HG02885 (cell line): Measurements from ENCODE around the gene HPCAL4.

Source experiments
- ATAC-seq: cut with Tn5 transposase; IDR thresholded peaks from one replicate; pipeline ENCODE4 v1.9.1; 2021; ENCODE audit warnings: mild to moderate bottlenecking; ENCODE audit not compliant: unreplicated experiment, poor library complexity

Gene HPCAL4

DNA sequence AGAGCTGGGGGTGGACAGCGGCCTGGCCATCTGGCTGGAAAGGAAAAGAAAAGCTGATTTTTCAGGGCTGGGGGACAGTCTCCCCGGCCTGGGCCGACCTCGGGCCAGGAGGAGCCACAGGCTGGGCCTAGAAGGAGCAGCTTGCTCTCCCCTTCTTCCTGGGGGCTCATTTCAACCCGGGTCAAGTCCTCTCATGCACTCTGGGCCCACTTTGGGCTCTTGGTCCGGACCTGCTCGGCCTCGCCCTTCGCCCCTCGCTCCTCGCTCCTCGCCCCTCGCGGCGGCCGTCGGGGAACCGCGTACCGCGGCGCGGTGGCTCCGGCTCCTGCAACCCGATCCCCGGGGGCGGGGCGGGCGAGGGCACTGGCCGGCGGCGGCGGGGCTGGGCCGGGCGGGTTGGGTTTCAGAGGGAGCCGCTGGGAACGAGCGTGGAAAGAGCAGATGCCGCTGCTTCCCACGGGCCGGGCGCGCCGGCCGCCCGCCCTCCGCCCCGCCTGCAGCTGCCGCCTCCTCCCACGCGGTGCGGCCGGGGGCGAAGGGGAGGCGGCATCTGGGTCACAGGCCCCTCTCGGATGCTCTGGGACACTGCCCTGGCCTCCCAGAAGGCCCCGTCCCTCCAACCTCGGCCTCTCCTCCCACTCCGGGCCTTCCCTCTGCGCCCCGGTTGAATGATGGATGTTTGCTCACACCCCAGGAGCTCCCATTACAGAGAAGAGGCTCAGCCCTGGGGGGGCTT, 58.4 kb downstream of the HPCAL4 start:
- ATAC-seq: no peak

DNA sequence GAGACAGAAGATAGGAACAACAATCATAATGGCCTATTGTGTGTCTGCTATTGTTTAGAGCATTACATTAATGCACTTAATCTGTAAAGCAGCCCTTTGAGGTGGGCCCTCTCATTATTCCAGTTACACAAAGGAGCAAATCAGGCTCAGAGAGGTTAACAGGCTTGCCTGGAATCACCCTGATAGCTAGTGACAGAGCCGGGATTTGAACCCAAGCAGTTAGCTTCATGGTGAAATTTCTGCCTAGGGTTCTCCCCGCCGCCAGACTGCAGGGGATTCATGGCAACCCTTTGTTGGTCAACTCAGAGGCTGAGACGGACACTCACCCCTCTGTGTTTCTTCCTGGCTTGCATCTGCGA, 58.9 kb downstream of the HPCAL4 start:
- no peak for ATAC-seq

DNA sequence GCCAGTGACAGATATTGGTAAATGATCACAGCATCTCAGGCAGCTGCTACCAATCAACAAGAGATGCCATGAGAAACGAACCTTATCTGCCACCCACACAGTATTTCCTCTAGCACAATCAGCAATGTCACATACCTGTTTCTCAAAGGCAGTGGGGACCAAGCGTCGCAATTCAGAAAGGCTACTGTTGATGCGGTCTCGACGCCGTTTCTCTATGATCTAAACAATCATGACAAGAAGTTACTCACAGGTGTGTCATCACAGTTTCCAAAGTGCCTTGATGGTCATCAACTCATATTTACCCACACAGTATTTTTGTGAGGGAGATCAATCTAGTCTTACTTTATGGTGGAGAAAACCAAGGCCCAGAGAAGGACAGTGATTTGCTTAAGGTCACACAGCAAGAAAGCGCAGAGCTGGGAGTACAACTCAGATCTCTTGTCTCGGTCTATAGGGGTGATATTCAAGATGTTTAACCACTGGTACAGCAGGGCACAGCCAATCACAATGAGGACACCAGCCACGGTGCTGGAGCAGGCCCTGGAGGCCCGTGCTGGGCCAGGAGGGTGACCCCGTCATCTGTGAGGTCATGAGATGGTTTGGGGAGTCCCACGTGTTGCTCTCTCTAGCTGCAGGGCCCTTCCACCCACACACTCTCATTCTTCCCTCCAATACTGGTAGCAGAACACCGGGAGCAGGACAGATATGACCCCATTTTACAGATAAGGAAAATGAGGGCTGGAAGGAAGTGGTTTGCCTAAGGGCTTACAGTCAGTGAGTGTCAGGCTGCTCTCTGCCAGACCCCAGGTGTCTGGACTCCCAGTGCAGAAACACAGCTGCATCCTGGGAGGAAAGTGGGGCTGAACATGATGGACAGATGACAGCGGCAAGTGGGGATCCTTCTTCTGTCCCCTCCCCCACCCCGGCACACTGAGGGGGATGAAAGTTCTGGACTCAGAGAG, 59.6 kb downstream of the HPCAL4 start:
- ATAC-seq: no peak

DNA sequence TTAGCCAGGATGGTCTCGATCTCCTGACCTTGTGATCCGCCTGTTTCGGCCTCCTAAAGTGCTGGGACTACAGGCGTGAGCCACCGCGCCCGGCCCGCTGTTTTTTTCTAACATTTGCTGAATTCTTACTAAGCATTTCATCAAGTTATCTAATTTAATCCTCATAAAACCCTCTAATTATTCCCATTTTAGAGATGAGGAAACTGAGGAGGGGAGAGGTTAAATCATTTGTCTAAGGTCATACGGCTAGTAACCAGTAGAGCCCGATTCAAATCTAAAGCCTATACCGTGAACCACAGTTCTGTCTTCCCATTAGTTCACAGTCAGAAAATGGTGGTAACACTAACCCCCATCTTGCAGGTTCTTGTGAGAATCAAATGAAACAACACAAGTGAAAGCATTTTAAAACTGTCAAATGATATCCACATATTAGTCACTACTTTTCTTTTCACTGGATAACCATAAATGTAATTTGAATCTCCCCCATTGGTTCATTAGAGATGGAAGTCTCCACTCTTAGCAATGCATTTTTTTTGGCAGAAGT, 62.4 kb downstream of the HPCAL4 start:
- no peak for ATAC-seq
